Esophagus muscularis mucosa (tissue), 4 donors: ENCODE measurements around the gene PIP4K2B. TPM values are rescaled to one million over a fixed set of nuclear protein-coding genes. Genes with fewer than 3 reads are reported as not detected.

Source experiments
- DNase-seq: peaks from one replicate; pipeline ENCODE4 v3.0.0-alpha.2; 2017; ENCODE audit errors: extremely low spot score
- H3K27ac ChIP-seq, 4 donors: fragments of 200-600 bp; sonication (generic); replicated peaks in 1 of 4; 1 replicate in 3 of 4; 2 replicates in 1 of 4; pipeline ENCODE4 v1.5.1; 2016 to 2019; ENCODE audit warnings: mild to moderate bottlenecking in 1 of 4
- H3K27me3 ChIP-seq, 4 donors: fragments of 200-600 bp; sonication (generic); one replicate each; pipeline versions ENCODE4 v1.5.1 to v1.6.0; 2016 to 2019
- H3K36me3 ChIP-seq, 4 donors: fragments of 200-600 bp; sonication (generic); one replicate each; pipeline ENCODE4 v1.5.1; 2016 to 2019
- H3K4me1 ChIP-seq, 4 donors: fragments of 200-600 bp; sonication (generic); one replicate each; pipeline ENCODE4 v1.5.1; 2016 to 2019
- H3K4me3 ChIP-seq, 4 donors: fragments of 200-600 bp; sonication (generic); 1 replicate in 2 of 4; 2 replicates in 2 of 4; pipeline ENCODE4 v1.5.1; 2016 to 2019; ENCODE audit warnings: mild to moderate bottlenecking in 4 of 4, moderate library complexity in 1 of 4
- H3K9me3 ChIP-seq, 4 donors: fragments of 200-600 bp; sonication (generic); 1 replicate in 3 of 4; 2 replicates in 1 of 4; pipeline ENCODE4 v1.5.1; 2016 to 2019
- CTCF ChIP-seq, 3 experiments: fragments of 200-600 bp in 2 of 3; fragments of 450-650 bp in 1 of 3; sonication (generic) in 2 of 3; IDR thresholded peaks; one replicate each; pipeline ENCODE4 v1.5.1; 2017 to 2019; ENCODE audit warnings: antibody characterized with exemption in 3 of 3, mild to moderate bottlenecking in 2 of 3, moderate library complexity in 1 of 3
- EP300 ChIP-seq: sonication (generic); formaldehyde crosslinking; IDR thresholded peaks from one replicate; pipeline ENCODE4 v1.6.1; 2017; ENCODE audit warnings: antibody characterized with exemption
- POLR2A ChIP-seq: fragments of 450-650 bp; IDR thresholded peaks from one replicate; pipeline ENCODE4 v1.6.1; 2017; ENCODE audit warnings: antibody characterized with exemption, moderate library complexity, mild to moderate bottlenecking, low read depth
- POLR2AphosphoS5 ChIP-seq, 2 donors: sonication (generic); formaldehyde crosslinking; IDR thresholded peaks; one replicate each; pipeline ENCODE4 v1.6.1; 2017; ENCODE audit warnings: antibody characterized with exemption in 2 of 2
- WGBS: methylation state at CpG from one replicate; pipeline ENCODE4 v1.1.5; 2018; 5-methylcytosine and 5-hydroxymethylcytosine counted together
- intact Hi-C: fragments of 100-400 bp; cut with DNase I; formaldehyde crosslinking; loops from one replicate; pipeline ENCODE4 v1.15.1; 2023
- total RNA-seq, 4 donors: library from RNA; depleted of rRNA; stranded (reverse); fragments of >200 nt; gene quantifications; one replicate each; pipeline versions ENCODE4 v1.1.0 to v1.2.1, GENCODE V29; 2016

Gene PIP4K2B
- total RNA-seq, 4 donors from 2014 or later, result 39.5 to 72.1 (median 53.2) TPM

DNA sequence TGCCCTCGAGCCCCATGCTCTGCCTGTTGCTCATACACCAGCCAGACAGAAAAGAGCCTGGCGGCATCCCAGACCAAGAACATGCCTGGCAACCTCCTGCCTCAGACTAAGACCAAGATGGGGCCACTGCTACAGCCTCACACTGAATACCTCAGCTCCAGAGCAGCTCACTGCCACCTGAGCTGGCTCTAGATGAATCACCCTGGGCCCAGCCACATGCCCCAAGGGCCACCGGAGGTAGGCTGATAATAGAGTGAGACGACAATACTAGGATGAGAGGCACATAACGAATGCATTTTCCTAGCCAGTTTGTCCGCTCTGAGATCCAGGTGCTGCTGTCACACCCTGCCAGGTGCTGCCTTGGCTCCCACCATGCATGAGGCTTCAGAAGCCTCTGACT is 13.0 kb downstream of the PIP4K2B start:
- Histone ChIP-seq H3K4me3 (no peak overlapping the region), H3K4me1 (peaks cover 8 to 24% (median 20%) of the 10 kb centered on the region in 4 donors), H3K27ac (no peak overlapping the region), H3K27me3 (no peaks in the 10 kb centered on the region), H3K9me3 (no peaks in the 10 kb centered on the region), H3K36me3 (peaks cover 51 to 58% (median 55%) of the 10 kb centered on the region in 4 donors)
- DNase-seq, result no peak
- TF ChIP-seq POLR2A (no peak), POLR2AphosphoS5 (IDR thresholded peaks at IDR 0.05) (no peak), CTCF (IDR thresholded peaks at IDR 0.05) (no peak), EP300 (no peak)
- WGBS, result 87% methylated on average over 6 of the region's 6 CpGs
- intact Hi-C loops, result no loop called here

DNA sequence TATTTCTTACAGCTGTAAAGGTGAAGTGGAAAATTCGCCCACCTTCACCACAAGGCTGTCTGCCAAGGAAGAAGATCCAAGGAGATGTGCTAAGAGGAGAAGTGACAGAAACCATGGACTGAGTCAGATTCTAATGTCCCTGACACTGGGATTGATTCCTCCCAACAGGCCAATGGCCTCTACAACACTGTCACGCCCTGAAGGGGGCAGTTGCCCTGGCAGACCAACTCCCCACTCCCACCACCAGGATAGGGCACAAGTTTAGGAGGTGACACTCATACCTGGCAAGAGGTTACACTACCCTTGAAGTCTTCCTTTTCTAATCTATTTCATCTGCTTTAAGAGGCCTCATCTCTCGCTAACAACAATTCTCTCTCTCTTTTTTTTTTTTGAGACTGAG is 16.1 kb downstream of the PIP4K2B start:
- no peak overlapping the region for H3K4me3 ChIP-seq
- H3K9me3 ChIP-seq, result no peaks in the 10 kb centered on the region
- H3K36me3 ChIP-seq, result peaks cover 82 to 89% (median 86%) of the 10 kb centered on the region in 4 donors
- DNase-seq, result no peak
- H3K4me1 ChIP-seq, result no peaks in the 10 kb centered on the region
- H3K27me3 ChIP-seq, result no peaks in the 10 kb centered on the region
- H3K27ac ChIP-seq, result no peak overlapping the region
- intact Hi-C loops, result no loop called here
- TF ChIP-seq POLR2A (no peak), EP300 (no peak), POLR2AphosphoS5 (IDR thresholded peaks at IDR 0.05) (no peak), CTCF (IDR thresholded peaks at IDR 0.05) (no peak)
- 93% methylated on average over 3 of the region's 3 CpGs for WGBS

- no peaks in the 10 kb centered on the region for H3K27me3 ChIP-seq
- no peak overlapping the region for H3K27ac ChIP-seq
- intact Hi-C loops, result no loop called here
- WGBS, result 91% methylated on average over 23 of the region's 23 CpGs
- H3K9me3 ChIP-seq, result no peaks in the 10 kb centered on the region
- TF ChIP-seq EP300, result no peak
- TF ChIP-seq POLR2A, result no peak
- no peak for TF ChIP-seq CTCF (IDR thresholded peaks at IDR 0.05)
- TF ChIP-seq POLR2AphosphoS5 (IDR thresholded peaks at IDR 0.05), result no peak
- H3K36me3 ChIP-seq, result peaks cover 98 to 100% (median 99%) of the 10 kb centered on the region in 4 donors
- DNase-seq, result no peak
- H3K4me3 ChIP-seq, result no peak overlapping the region
- H3K4me1 ChIP-seq, result no peaks in the 10 kb centered on the region
Measured at GRCh38 chr17:38779965-38780752, 19.2 kb downstream of the PIP4K2B start.

DNA sequence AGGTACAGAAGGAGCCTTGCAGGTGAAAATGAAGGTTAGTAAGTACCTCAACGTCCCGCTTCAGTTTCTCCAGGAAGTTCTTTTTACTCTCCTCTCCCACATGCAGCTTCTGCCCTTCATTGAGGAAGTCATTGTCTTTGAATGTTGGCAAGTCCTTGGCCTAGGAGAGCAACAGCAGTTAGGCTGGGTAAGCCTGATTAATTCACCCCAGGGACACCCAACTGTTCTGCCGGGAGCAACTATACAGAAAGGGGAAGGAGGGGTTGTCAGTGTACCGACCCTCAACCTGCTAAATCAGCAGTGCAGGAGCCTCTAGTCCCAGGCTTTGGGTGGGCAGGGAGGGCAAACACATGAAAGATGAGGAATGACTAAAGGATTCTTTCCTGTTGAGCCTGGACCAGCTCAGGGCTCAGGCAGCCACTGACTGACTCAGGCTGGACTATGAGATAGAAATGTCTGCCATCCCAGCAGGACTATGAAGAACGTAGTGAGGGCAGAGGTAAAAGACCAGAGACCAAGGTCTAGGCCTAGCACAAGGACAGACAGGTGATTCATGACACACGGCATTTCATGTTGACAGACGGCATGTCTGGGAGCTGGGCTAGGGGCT is 21.6 kb downstream of the PIP4K2B start:
- no peak overlapping the region for H3K4me3 ChIP-seq
- no peak for DNase-seq
- no peak for TF ChIP-seq CTCF (IDR thresholded peaks at IDR 0.05)
- no peak for TF ChIP-seq POLR2AphosphoS5 (IDR thresholded peaks at IDR 0.05)
- TF ChIP-seq EP300, result no peak
- no peak for TF ChIP-seq POLR2A
- WGBS, result 93% methylated on average over 6 of the region's 7 CpGs
- no peaks in the 10 kb centered on the region for H3K27me3 ChIP-seq
- H3K4me1 ChIP-seq, result no peaks in the 10 kb centered on the region
- no peaks in the 10 kb centered on the region for H3K9me3 ChIP-seq
- no peak overlapping the region for H3K27ac ChIP-seq
- intact Hi-C loops, result no loop called here
- peaks cover 99 to 100% (median 100%) of the 10 kb centered on the region in 4 donors for H3K36me3 ChIP-seq
